Testis (tissue), 2 donors: ENCODE measurements around the gene FDX2.

Source experiments
- POLR2A ChIP-seq: fragments of 450-650 bp; IDR thresholded peaks from one replicate; pipeline ENCODE4 v1.6.1; 2017; ENCODE audit warnings: antibody characterized with exemption, mild to moderate bottlenecking, moderate library complexity
- TF ChIP-seq, protein P1 (sequence below), 3 experiments: fragments of 450-650 bp in 2 of 3; fragments of 200-600 bp in 1 of 3; sonication (generic) in 1 of 3; IDR thresholded peaks; one replicate each; pipeline ENCODE4 v1.5.1; 2016 to 2019; ENCODE audit warnings: antibody characterized with exemption in 3 of 3, mild to moderate bottlenecking in 2 of 3, moderate library complexity in 1 of 3

DNA sequence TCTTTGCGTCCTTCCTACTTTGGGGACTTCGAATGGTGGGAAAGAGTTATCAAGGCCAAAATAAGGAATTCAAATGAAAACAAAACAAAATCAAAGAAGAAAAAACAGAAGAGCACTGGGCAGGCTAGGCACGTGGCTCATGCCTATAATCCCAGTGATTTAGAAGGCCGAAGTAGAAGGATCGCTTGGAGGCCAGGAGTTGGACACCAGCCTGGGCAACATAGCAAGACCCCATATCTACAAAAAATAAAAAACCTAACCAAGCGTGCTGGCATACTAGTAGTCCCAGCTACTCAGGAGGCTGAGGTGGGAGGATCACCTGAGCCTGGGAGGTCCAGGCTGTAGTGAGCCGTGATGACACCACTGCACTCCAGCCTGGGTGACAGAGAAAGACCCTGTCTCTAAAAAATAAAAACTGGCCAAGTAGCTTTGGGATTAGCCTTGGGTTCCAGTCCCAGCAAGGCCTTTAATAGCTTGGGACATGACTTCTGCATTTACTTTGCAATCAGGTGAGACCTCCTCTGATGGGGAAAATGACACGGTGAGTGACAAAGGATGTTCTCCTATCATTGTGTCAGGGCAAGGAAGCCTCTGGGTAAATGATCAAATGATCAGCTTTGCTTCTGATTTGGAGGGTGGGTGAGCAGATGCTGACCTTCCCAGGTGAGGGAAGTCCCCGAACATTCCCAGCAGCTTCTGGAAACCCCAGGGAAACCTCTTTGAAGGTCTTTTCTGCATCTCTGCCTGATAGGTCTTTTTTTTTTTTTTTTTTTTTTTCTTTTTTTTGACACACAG, 37.8 kb downstream of the FDX2 start:
- TF ChIP-seq, protein P1, sequence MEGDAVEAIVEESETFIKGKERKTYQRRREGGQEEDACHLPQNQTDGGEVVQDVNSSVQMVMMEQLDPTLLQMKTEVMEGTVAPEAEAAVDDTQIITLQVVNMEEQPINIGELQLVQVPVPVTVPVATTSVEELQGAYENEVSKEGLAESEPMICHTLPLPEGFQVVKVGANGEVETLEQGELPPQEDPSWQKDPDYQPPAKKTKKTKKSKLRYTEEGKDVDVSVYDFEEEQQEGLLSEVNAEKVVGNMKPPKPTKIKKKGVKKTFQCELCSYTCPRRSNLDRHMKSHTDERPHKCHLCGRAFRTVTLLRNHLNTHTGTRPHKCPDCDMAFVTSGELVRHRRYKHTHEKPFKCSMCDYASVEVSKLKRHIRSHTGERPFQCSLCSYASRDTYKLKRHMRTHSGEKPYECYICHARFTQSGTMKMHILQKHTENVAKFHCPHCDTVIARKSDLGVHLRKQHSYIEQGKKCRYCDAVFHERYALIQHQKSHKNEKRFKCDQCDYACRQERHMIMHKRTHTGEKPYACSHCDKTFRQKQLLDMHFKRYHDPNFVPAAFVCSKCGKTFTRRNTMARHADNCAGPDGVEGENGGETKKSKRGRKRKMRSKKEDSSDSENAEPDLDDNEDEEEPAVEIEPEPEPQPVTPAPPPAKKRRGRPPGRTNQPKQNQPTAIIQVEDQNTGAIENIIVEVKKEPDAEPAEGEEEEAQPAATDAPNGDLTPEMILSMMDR (IDR thresholded peaks at IDR 0.05): no peak
- no peak for TF ChIP-seq POLR2A
